Parathyroid adenoma (tissue), 2 donors: ENCODE measurements around the gene TST.

Experiments
- H2AFZ ChIP-seq: fragments of 300-600 bp; sonication (generic); one replicate; pipeline ENCODE4 v1.7.0; 2017; ENCODE audit warnings: antibody characterized with exemption, mild to moderate bottlenecking
- H3K27ac ChIP-seq: fragments of 300-600 bp; sonication (generic); one replicate; pipeline ENCODE4 v1.7.0; 2017
- H3K27me3 ChIP-seq: fragments of 300-600 bp; sonication (generic); one replicate; pipeline ENCODE4 v1.7.0; 2017; ENCODE audit warnings: low read length; ENCODE audit not compliant: control insufficient read depth, insufficient read depth
- H3K36me3 ChIP-seq: fragments of 300-600 bp; sonication (generic); one replicate; pipeline ENCODE4 v1.7.0; 2017; ENCODE audit warnings: low read length; ENCODE audit not compliant: control insufficient read depth, insufficient read depth
- H3K4me1 ChIP-seq: fragments of 300-600 bp; sonication (generic); one replicate; pipeline ENCODE4 v1.7.0; 2017; ENCODE audit warnings: control low read depth
- H3K4me2 ChIP-seq: fragments of 300-600 bp; sonication (generic); one replicate; pipeline ENCODE4 v1.7.0; 2017; ENCODE audit warnings: low read length
- H3K4me3 ChIP-seq: fragments of 300-600 bp; sonication (generic); one replicate; pipeline ENCODE4 v1.7.0; 2017; ENCODE audit warnings: low read depth, low read length
- H3K79me2 ChIP-seq: fragments of 300-600 bp; sonication (generic); one replicate; pipeline ENCODE4 v1.7.0; 2017; ENCODE audit warnings: control low read depth
- H3K9ac ChIP-seq: fragments of 300-600 bp; sonication (generic); one replicate; pipeline ENCODE4 v1.7.0; 2017; ENCODE audit warnings: mild to moderate bottlenecking
- H3K9me3 ChIP-seq: fragments of 300-600 bp; sonication (generic); one replicate; pipeline ENCODE4 v1.7.0; 2017; ENCODE audit warnings: low read length; ENCODE audit not compliant: control insufficient read depth
- TF ChIP-seq, protein P1 (sequence below): fragments of 300-600 bp; sonication (generic); IDR thresholded peaks from one replicate; pipeline ENCODE4 v1.7.0; 2017; ENCODE audit warnings: antibody characterized with exemption, mild to moderate bottlenecking
- donor health status: primary hyperparathyroidism.

Gene TST

DNA sequence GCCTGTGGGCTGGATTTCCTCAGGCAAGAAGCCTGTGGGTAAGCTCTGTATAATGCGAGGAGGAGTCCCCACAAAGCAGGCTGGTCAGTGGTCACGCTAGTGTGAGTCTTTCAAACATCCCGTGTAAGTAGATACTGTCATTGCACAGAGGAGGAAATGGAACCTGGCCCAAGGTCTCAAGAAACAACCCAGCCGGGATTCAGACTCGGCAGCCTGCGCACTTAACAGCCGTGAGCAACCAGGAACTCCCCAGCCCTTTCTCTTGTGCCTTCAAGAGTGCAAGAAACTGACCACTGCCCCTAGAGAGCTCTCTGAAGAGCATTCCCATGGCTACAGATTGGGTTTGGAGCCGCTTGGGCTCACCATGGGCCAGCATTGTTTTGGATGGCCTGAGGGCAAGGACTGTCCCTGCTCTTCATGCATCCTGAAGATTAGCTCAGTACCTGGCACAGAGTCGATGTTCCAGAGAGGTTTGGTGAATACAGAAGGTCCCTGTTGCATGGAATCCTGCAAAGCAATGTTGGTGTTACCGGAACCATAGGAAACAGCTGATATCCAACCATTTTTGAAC lies 6.3 kb upstream of the TST start:
- H3K36me3 ChIP-seq: no peaks in the 10 kb centered on the region
- TF ChIP-seq, protein P1, sequence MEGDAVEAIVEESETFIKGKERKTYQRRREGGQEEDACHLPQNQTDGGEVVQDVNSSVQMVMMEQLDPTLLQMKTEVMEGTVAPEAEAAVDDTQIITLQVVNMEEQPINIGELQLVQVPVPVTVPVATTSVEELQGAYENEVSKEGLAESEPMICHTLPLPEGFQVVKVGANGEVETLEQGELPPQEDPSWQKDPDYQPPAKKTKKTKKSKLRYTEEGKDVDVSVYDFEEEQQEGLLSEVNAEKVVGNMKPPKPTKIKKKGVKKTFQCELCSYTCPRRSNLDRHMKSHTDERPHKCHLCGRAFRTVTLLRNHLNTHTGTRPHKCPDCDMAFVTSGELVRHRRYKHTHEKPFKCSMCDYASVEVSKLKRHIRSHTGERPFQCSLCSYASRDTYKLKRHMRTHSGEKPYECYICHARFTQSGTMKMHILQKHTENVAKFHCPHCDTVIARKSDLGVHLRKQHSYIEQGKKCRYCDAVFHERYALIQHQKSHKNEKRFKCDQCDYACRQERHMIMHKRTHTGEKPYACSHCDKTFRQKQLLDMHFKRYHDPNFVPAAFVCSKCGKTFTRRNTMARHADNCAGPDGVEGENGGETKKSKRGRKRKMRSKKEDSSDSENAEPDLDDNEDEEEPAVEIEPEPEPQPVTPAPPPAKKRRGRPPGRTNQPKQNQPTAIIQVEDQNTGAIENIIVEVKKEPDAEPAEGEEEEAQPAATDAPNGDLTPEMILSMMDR: no peak
- no peaks in the 10 kb centered on the region for H3K27me3 ChIP-seq
- H3K4me1 ChIP-seq: no peaks in the 10 kb centered on the region
- no peak overlapping the region for H2AFZ ChIP-seq
- no peak overlapping the region for H3K27ac ChIP-seq
- no peak overlapping the region for H3K4me2 ChIP-seq
- H3K79me2 ChIP-seq: no peaks in the 10 kb centered on the region
- no peak overlapping the region for H3K9ac ChIP-seq
- H3K4me3 ChIP-seq: no peak overlapping the region
- H3K9me3 ChIP-seq: no peaks in the 10 kb centered on the region

DNA sequence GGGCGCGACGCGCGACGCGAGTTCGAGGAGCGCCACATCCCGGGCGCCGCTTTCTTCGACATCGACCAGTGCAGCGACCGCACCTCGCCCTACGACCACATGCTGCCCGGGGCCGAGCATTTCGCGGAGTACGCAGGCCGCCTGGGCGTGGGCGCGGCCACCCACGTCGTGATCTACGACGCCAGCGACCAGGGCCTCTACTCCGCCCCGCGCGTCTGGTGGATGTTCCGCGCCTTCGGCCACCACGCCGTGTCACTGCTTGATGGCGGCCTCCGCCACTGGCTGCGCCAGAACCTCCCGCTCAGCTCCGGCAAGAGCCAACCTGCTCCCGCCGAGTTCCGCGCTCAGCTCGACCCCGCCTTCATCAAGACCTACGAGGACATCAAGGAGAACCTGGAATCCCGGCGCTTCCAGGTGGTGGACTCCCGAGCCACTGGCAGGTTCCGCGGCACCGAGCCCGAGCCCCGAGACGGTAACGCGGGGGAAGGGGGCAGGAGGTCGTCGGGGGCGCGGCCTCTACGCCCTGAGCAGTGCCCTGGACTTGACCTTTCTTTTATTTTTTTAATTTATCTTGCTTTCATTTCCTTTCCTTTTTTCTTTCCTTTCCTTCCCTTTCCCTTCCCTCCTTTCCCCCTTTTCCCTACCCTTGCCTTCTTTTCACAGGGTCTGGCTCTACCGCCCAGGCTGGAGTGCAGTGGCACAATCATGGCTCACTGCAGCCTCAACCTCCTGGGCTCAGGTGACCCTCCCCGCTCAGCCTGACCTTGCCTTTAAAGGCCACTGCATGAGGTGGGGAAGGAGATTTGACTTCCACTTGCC lies 5.3 kb upstream of the TST start:
- Histone ChIP-seq H3K36me3 (no peaks in the 10 kb centered on the region), H3K4me1 (no peaks in the 10 kb centered on the region), H3K9ac (no peak overlapping the region)

DNA sequence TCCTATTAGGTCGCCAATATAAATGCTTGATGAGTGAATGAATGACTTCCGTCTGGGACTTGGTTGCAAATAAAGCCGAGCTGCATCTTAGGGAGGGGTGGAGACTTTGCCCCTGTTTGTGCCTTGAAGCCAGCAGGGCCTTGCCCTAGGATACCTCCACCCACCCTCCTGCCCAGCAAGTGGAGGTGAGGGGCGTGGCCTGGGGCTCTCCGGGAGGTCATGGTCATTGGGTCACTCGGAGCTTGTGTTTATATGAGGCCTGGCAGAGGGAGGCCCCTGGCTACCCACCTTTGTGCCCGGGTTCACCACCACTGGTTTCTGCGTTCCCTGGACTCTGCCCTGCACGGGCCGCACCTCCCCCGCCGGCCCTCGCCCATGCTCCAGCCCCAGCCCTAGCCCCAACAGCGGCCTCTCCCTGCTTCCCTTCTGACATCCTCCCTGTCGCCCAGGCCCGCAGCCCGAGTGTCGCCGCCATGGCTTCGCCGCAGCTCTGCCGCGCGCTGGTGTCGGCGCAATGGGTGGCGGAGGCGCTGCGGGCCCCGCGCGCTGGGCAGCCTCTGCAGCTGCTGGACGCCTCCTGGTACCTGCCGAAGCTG lies 4.6 kb upstream of the TST start:
- H3K4me1 ChIP-seq: no peaks in the 10 kb centered on the region
- no peak overlapping the region for H3K9ac ChIP-seq
- H3K4me2 ChIP-seq: no peak overlapping the region
- no peak overlapping the region for H2AFZ ChIP-seq
- H3K27me3 ChIP-seq: no peaks in the 10 kb centered on the region
- H3K36me3 ChIP-seq: no peaks in the 10 kb centered on the region
- H3K4me3 ChIP-seq: no peak overlapping the region
- H3K9me3 ChIP-seq: no peaks in the 10 kb centered on the region
- no peaks in the 10 kb centered on the region for H3K79me2 ChIP-seq
- TF ChIP-seq, protein P1: no peak
- H3K27ac ChIP-seq: no peak overlapping the region

More for the DNA sequence above, 5.3 kb upstream of the TST start:
- H3K9me3 ChIP-seq: no peaks in the 10 kb centered on the region
- no peak overlapping the region for H2AFZ ChIP-seq
- no peaks in the 10 kb centered on the region for H3K27me3 ChIP-seq
- H3K27ac ChIP-seq: no peak overlapping the region
- TF ChIP-seq, protein P1: no peak
- H3K79me2 ChIP-seq: no peaks in the 10 kb centered on the region
- H3K4me2 ChIP-seq: no peak overlapping the region
- H3K4me3 ChIP-seq: no peak overlapping the region

DNA sequence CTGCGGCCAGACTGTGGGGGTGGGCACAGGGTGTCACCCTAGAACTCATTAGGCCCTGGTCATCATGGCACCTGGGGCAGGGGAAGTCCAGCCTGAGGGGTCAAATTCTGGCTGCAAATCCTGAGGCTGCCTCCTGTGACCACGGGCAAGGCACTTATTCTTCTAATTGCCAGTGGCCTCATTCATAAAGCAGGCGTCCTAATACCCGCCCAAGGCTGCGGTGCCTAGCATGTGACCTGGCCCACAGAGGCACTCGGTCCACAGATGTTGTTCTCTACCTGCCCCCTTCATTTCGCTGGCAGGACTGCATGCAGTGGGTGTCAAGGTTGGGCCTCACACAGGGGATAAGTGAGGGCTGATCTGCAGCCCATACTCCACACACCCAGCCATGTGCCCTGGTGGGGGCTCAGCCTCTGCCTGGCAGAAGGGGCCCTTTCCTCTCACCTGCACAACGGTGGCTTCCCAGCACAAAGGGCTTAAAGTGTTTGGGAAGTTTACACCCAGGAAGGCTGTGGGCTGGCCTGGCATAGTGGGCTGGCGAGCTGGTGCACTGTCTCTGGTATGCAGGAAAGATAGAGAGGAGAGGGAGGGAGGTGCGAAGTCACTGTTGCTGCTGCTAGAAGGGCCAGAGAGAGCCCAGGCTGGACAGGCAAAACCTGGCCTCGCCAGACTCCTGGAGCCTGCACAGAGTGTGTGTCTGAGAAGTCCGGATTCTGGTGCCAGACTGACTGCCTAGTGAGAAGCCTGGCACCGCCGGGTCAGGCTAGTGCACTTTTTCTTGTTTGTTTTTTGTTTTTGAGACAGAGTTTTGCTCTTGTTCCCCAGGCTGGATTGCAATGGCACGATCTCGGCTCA lies 3.5 kb upstream of the TST start:
- H3K4me3 ChIP-seq: no peak overlapping the region
- TF ChIP-seq, protein P1: no peak
- H3K36me3 ChIP-seq: no peaks in the 10 kb centered on the region
- no peak overlapping the region for H3K27ac ChIP-seq
- H3K9ac ChIP-seq: no peak overlapping the region
- no peaks in the 10 kb centered on the region for H3K27me3 ChIP-seq
- H3K4me1 ChIP-seq: no peaks in the 10 kb centered on the region
- no peak overlapping the region for H2AFZ ChIP-seq
- no peaks in the 10 kb centered on the region for H3K79me2 ChIP-seq
- no peaks in the 10 kb centered on the region for H3K9me3 ChIP-seq
- H3K4me2 ChIP-seq: no peak overlapping the region
